ENCODE measurements around the gene SPHK1. TPM values are rescaled to one million over a fixed set of nuclear protein-coding genes. Genes with fewer than 3 reads are reported as not detected.
A peak's percentile ranks its signal among the peaks of the same experiment; 100 is the strongest.

SPHK1 gene
- total RNA-seq, 2 donors from 2014 or later = 12.2 to 46.5 TPM

- WGBS, 2 donors = 78 to 81% methylated on average over 3 of the region's 3 CpGs
Measured at GRCh38 chr17:76432712-76433336, 48.4 kb downstream of the SPHK1 start.

GRCh38 chr17:76433693-76434092 is 49.3 kb downstream of the SPHK1 start:
- DNase-seq (no peak), ATAC-seq (no peak)
- no peaks in the 10 kb centered on the region for H3K36me3 ChIP-seq (replicated peaks in 1 of 2; ENCODE audit: insufficient read depth in 1 of 2, low read depth in 2 of 2)
- H3K27me3 ChIP-seq = no peaks in the 10 kb centered on the region
- peaks cover 8% of the 10 kb centered on the region for H3K4me1 ChIP-seq
- H3K27ac ChIP-seq = no peak overlapping the region
- 94% methylated on average over 9 of the region's 9 CpGs for WGBS, 2 donors
- no peaks in the 10 kb centered on the region for H3K9me3 ChIP-seq
- intact Hi-C loops (cut with DNase I) = no loop called here
- no peak overlapping the region for H3K4me3 ChIP-seq
- TF ChIP-seq POLR2A (IDR thresholded peaks at IDR 0.05) = no peak
- no peak for TF ChIP-seq CTCF (IDR thresholded peaks at IDR 0.05)

More at GRCh38 chr17:76432712-76433336, 48.4 kb downstream of the SPHK1 start:
- DNase-seq (no peak), ATAC-seq (no peak)
- Histone ChIP-seq H3K27ac (no peak overlapping the region), H3K9me3 (no peaks in the 10 kb centered on the region), H3K27me3 (no peaks in the 10 kb centered on the region), H3K4me3 (no peak overlapping the region), H3K36me3 (replicated peaks in 1 of 2; ENCODE audit: insufficient read depth in 1 of 2, low read depth in 2 of 2) (no peaks in the 10 kb centered on the region), H3K4me1 (peaks cover 4% of the 10 kb centered on the region)
- intact Hi-C loops (cut with DNase I) = no loop called here
- TF ChIP-seq CTCF (IDR thresholded peaks at IDR 0.05) = peak in 2 of 7 experiments; percentile 10 to 11
- TF ChIP-seq POLR2A (IDR thresholded peaks at IDR 0.05) = no peak

GRCh38 chr17:76434870-76435269 is 50.5 kb downstream of the SPHK1 start:
- DNase-seq (peak in 1 of 4 donors; percentile 48), ATAC-seq (no peak)
- Histone ChIP-seq H3K4me1 (peaks cover 15% of the 10 kb centered on the region), H3K36me3 (replicated peaks in 1 of 2; ENCODE audit: insufficient read depth in 1 of 2, low read depth in 2 of 2) (no peaks in the 10 kb centered on the region), H3K27me3 (no peaks in the 10 kb centered on the region), H3K9me3 (no peaks in the 10 kb centered on the region), H3K4me3 (no peak overlapping the region), H3K27ac (no peak overlapping the region)
- TF ChIP-seq CTCF (IDR thresholded peaks at IDR 0.05) (no peak), POLR2A (IDR thresholded peaks at IDR 0.05) (no peak)
- intact Hi-C loops (cut with DNase I) = no loop called here
- WGBS, 2 donors = 72 to 81% methylated on average over 7 of the region's 7 CpGs

GRCh38 chr17:76435751-76436150 is 51.3 kb downstream of the SPHK1 start:
- ATAC-seq (no peak), DNase-seq (no peak)
- H3K36me3 ChIP-seq (replicated peaks in 1 of 2; ENCODE audit: insufficient read depth in 1 of 2, low read depth in 2 of 2) = no peaks in the 10 kb centered on the region
- 90 to 100% methylated on average over 5 to 11 of the region's 11 CpGs for WGBS, 2 donors
- no peaks in the 10 kb centered on the region for H3K27me3 ChIP-seq
- no peak overlapping the region for H3K4me3 ChIP-seq
- intact Hi-C loops (cut with DNase I) = no loop called here
- H3K27ac ChIP-seq = no peak overlapping the region
- H3K9me3 ChIP-seq = no peaks in the 10 kb centered on the region
- peaks cover 15% of the 10 kb centered on the region for H3K4me1 ChIP-seq
- TF ChIP-seq POLR2A (IDR thresholded peaks at IDR 0.05) (no peak), CTCF (IDR thresholded peaks at IDR 0.05) (no peak)

Small RNA genes within 50 kb of the gene (small RNA-seq; reads per million reads assigned to genes)
- not detected for gene RNU6-24P

Other genes starting within 250 kb of the SPHK1 start
- gene FOXJ1, start 243.4 kb upstream of the SPHK1 start, total RNA-seq = 1 to 10 TPM in 1 of 2 donors, under 1 TPM in 1; 0.33 to 3.4 TPM
- 10 to 100 TPM in 1 of 2 donors, 1 to 10 TPM in 1; 4.7 to 29.3 TPM for gene RNF157, start 144.1 kb upstream of the SPHK1 start, total RNA-seq
- 1 to 10 TPM; 4.2 to 7.3 TPM for gene UBALD2, start 119.3 kb upstream of the SPHK1 start, total RNA-seq
- 1 to 10 TPM in 1 of 2 donors, under 1 TPM in 1; 0.66 to 1.6 TPM for gene QRICH2, start 76.3 kb upstream of the SPHK1 start, total RNA-seq
- gene PRPSAP1, start 30.7 kb upstream of the SPHK1 start, total RNA-seq = 10 to 100 TPM; 34.8 to 55.7 TPM
- 10 to 100 TPM; 17.1 to 30.3 TPM for gene UBE2O, start 68.5 kb downstream of the SPHK1 start, total RNA-seq
- not detected for gene AANAT, start 83.0 kb downstream of the SPHK1 start, total RNA-seq
- 10 to 100 TPM; 23.1 to 48.1 TPM for gene RHBDF2, start 116.8 kb downstream of the SPHK1 start, total RNA-seq
- 10 to 100 TPM in 1 of 2 donors, 1 to 10 TPM in 1; 9.6 to 21.1 TPM for gene CYGB, start 153.1 kb downstream of the SPHK1 start, total RNA-seq
- 1 to 10 TPM in 1 of 2 donors, under 1 TPM in 1; 0.52 to 4.6 TPM for gene PRCD, start 155.4 kb downstream of the SPHK1 start, total RNA-seq
- gene ST6GALNAC2, start 201.3 kb downstream of the SPHK1 start, total RNA-seq = 10 to 100 TPM in 1 of 2 donors, 1 to 10 TPM in 1; 6.9 to 10.1 TPM

Measured in body of pancreas (tissue), 4 donors.